NCI-H1048 (cell line): ENCODE data around the gene RNLS.
"Not testable (repeated sequence)": the region's sequence is repeated elsewhere in the genome, so short reads cannot be mapped to it uniquely, and the experiment has no call there.

ENCODE experiments used
- DNase-seq: peaks from one replicate; lab custom pipeline; 2025; lab: John Stamatoyannopoulos, UW

The RNLS gene

GRCh38 chr10:88343761-88344484 is 239.2 kb downstream of the RNLS start:
- no peak for DNase-seq

GRCh38 chr10:88342733-88343310 is 240.3 kb downstream of the RNLS start:
- DNase-seq: no peak

GRCh38 chr10:88337134-88337533 is 246.0 kb downstream of the RNLS start:
- no peak for DNase-seq

GRCh38 chr10:88336334-88336733 is 246.8 kb downstream of the RNLS start:
- no peak for DNase-seq

GRCh38 chr10:88333248-88333630 is 249.9 kb downstream of the RNLS start:
- no peak for DNase-seq

GRCh38 chr10:88332503-88333247 is 250.4 kb downstream of the RNLS start:
- DNase-seq: no peak

GRCh38 chr10:88330174-88330573 is 252.9 kb downstream of the RNLS start:
- no peak for DNase-seq

GRCh38 chr10:88322324-88323063 is 260.6 kb downstream of the RNLS start:
- DNase-seq: no peak

- no peak for DNase-seq
Measured at GRCh38 chr10:88319960-88320517, 263.1 kb downstream of the RNLS start.

- DNase-seq: no peak
Measured at GRCh38 chr10:88318803-88319202, 264.3 kb downstream of the RNLS start.

GRCh38 chr10:88317099-88317498 is 266.0 kb downstream of the RNLS start:
- DNase-seq: no peak

- no peak for DNase-seq
Measured at GRCh38 chr10:88316292-88316861, 266.7 kb downstream of the RNLS start.

- no peak for DNase-seq
Measured at GRCh38 chr10:88315755-88316154, 267.4 kb downstream of the RNLS start.

- DNase-seq: no peak
Measured at GRCh38 chr10:88314362-88314761, 268.8 kb downstream of the RNLS start.

GRCh38 chr10:88313878-88314277 is 269.2 kb downstream of the RNLS start:
- DNase-seq: no peak

GRCh38 chr10:88312855-88313254 is 270.3 kb downstream of the RNLS start:
- no peak for DNase-seq

- DNase-seq: no peak
Measured at GRCh38 chr10:88311264-88311663, 271.9 kb downstream of the RNLS start.

- no peak for DNase-seq
Measured at GRCh38 chr10:88309365-88309764, 273.8 kb downstream of the RNLS start.

- DNase-seq: not testable (repeated sequence)
Measured at GRCh38 chr10:88308361-88308760, 274.8 kb downstream of the RNLS start.

GRCh38 chr10:88299787-88300186 is 283.3 kb downstream of the RNLS start:
- DNase-seq: no peak

GRCh38 chr10:88297103-88297502 is 286.0 kb downstream of the RNLS start:
- no peak for DNase-seq
